GM21526 (cell line): ENCODE results near the gene ZNF484.
"Not testable (repeated sequence)": the region's sequence is repeated elsewhere in the genome, so short reads cannot be mapped to it uniquely, and the experiment has no call there.

Source experiments
- ATAC-seq: cut with Tn5 transposase; IDR thresholded peaks from one replicate; pipeline ENCODE4 v1.9.1; 2021; ENCODE audit warnings: moderate library complexity; ENCODE audit not compliant: unreplicated experiment, low FRiP score

The ZNF484 gene

DNA sequence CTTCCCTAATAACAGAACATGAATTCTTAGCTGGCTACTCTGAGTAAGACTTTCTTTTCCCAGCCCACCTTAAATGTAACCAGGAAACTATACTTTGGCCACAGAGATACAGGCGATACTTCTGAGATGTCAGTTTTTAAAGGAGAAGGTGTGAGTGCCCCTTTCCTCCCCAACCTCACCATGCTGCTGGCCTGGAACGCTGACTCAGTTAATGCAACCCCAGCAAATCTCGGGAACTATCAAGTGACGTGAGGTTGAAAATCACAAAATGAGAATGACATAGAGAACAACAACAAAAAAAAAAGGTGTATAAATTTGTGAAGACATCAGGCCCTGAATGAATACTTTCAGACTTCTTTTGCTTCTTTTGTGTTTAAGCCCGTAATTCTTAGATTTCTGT lies 13.7 kb downstream of the ZNF484 start:
- ATAC-seq = no peak

DNA sequence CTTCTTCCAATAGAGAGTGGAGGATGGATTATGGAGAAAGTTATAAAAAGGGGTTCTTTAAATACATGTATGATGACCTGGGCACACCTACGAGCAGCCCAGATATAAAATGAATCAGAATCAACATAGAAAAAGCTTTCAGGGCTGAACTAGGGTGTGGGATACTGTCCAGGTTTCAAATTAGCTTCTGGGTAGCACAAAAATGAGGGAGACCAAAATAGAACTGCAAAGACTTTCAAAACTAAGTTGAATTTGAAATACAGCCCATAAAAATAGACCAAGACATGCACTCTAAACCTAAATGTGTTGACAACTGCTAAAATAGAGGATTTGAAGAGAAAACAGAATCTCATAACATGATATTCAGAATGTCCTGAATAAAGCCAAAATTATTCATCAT lies 17.0 kb downstream of the ZNF484 start:
- no peak for ATAC-seq

DNA sequence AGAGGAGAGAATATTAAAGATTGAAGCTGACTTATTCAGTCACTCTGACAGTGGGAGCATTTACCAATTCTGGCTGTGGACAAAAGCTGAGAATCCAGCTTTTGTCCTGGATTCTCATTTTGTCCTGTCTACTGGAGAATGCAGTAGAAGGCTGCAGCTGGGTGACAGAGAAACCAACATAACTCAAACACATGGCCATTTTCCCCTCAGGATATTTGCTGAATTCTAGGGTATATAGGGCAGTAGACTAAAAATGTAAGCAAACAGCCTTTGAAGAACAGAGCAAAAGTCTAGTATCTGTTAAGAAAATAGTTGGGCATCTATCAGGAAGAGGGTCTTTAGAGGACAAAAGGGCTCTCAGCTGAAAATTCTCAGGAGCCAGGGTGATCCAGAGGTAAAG lies 20.6 kb downstream of the ZNF484 start:
- ATAC-seq = no peak

DNA sequence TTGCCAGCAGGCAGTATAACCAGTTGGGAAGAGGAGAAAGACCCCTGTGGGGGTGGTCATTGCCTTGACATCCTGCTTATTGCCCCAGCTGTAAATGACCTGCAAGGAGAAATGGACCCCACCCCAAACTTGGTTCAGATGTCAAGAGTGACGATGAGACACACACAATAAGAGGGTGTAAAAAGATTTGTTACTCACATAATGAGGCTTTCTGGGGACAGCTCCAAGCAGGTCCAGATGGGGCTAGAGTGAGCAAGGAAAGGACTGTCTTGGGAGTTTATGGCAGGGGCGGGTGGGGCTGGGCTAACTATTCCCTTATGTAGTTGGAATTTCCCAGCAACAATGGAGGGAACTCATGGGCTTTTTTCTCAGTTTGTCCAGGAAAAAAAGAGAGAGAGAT lies 24.1 kb downstream of the ZNF484 start:
- no peak for ATAC-seq

DNA sequence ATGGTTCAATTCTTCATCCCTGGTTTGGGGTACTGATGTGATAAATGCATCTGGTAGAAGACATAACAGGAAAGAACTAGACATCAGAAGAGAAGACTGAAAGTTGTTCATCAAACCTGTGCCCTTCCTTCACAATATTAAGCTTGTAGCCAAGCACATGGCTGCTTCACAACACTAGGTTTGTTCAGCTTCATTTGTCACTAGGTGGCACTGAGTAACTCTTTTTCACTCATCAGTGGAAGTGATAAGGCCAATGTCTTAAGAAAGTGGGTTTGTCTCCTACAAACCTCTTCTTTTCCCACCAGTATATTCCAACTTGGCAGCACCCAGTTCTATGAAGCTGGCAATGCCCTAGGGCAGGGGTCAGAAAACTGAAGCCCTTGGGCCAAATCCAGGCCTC lies 26.9 kb downstream of the ZNF484 start:
- ATAC-seq = no peak

DNA sequence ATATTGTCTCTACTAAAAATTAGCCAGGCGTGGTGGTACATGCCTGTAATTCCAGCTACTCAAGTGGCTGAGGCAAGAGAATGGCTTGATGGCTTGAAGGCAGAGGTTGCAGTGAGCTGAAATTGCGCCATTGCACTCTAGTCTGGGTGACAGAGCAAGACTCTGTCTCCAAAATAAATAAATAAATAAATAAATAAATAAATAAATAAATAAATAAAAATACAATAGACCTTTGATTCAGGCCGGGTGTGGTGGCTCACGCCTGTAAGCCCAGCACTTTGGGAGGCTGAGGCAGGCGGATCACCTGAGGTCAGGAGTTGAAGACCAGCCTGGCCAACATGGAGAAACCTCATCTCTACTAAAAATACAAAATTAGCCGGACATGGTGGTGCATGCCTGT lies 29.1 kb downstream of the ZNF484 start:
- not testable (repeated sequence) for ATAC-seq

DNA sequence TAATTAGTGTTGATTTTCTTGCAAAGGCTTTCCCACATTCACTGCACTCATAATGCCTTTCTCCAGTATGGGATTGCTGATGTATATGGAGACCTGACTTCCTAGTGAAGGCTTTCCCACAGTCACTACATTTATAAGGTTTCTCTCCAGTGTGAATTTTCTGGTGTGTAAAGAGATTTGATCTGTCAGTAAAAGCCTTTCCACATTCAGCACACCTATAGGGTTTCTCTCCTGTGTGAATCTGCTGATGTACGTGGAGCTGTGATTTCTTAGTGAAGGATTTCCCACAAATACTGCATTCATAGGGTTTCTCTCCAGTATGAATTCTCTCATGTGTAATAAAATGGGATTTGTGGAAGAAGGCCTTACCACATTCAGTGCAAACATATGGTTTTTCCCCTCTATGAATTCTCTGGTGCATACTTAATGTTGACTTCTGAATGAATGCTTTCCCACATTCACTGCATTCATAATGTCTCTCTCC lies 31.1 kb downstream of the ZNF484 start:
- ATAC-seq = no peak

DNA sequence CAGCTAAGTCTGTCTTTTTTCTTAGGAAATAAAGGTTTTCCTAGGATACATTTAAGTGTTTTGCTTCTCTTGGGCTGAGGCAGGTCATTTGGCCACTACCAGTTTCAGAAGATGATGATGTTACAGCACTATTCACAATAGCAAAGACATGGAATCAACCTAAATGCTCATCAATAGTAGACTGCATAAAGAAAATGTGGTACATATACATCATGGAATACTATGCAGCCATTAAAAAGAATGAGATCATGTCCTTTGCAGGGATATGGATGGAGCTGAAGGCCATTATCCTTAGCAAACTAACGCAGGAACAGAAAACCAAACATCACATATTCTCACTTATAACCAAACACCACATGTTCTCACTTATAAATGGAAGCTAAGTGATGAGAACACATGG lies 39.4 kb downstream of the ZNF484 start:
- ATAC-seq = not testable (repeated sequence)

DNA sequence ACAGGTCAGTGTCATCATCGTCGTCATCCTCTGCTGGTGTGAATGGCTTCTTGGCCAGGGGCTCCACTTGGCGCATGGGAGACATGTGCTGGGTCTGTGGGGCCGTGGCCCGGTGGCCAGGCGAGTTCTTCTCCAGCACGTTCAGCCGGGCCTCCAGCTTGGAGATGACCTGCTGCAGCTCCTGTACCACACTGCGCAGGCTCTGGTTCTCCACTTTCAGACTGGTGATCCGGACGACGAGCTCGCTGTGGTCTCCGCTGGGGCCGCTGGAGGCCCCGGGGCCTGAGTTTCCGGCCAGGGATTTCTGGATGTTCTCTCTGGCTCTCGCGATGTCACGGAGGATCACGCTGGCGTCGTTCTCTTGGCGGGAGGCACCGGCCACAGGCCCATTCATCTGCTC lies 40.6 kb downstream of the ZNF484 start:
- no peak for ATAC-seq

DNA sequence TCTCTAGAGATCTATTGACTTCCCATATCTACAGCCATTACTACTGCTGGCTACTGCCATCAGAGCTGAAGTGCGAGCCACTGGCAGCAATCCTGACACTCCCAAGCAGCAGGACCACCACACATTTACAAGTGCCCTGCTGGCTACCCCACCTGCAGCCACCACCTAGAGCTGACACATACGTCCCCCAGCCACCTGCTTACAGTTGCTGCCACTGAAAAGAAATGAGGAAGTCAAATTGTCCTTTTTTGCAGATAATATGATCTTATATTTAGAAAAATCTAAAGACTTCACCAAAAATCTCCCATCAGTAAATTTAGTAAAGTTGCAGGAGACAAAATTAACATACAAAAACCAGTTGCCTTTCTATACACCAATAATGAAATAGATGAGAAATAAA lies 48.4 kb downstream of the ZNF484 start:
- ATAC-seq = no peak

DNA sequence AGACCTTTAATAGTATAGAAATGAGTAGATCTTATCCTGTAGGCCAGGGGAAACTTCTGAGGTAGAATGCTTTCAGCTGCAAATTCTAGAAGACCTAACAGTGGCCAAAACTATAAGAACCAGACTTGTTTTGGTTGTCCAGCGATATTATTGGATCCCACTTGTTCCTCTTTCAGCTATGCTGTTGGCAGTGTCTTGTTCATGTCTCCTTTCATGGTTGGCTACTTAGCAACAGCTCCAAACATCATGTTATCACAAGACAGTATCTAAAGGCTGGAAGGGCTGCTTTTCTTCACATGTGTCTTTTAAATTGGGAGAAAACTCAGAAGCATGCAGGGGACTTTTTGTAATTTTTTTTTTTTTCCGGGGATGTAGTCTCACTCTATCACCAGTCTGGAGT lies 52.8 kb downstream of the ZNF484 start:
- not testable (repeated sequence) for ATAC-seq

DNA sequence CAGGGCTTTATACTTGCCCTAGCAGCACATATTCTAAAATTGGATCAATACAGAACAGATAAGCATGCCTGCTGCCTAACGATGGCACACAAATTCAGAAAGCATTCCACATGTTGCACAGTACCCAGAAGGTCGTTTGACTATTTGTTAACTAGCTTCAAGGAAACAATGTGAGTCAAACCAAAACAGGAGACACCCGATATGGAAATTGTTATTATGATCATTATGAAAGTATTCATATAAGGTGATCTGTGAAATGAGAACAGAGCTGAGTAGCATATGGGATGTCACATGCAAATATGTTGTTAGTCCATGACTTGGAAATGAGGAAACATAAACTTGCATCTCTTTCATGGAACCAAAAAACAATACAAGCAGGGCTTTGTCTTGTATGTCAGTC lies 56.9 kb downstream of the ZNF484 start:
- ATAC-seq = no peak

DNA sequence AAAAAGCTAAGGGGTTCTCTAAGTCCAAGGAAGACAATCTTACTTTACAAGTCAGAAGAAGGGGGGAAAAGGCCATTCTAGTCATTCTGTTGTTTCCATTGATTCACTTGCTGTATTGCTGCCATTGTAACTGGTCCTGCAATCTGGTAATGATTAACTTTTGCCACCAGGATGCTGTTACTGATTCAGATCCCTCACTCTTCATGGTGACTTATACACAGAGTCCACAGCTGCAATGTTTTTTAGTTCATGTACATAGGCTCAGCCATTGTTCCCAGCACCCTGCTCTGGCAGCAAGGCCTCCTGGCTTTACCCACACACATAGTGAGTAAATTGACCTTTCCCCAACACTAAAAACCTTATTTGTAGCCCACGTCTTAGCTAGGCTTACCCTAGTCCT lies 57.9 kb downstream of the ZNF484 start:
- ATAC-seq = not testable (repeated sequence)

DNA sequence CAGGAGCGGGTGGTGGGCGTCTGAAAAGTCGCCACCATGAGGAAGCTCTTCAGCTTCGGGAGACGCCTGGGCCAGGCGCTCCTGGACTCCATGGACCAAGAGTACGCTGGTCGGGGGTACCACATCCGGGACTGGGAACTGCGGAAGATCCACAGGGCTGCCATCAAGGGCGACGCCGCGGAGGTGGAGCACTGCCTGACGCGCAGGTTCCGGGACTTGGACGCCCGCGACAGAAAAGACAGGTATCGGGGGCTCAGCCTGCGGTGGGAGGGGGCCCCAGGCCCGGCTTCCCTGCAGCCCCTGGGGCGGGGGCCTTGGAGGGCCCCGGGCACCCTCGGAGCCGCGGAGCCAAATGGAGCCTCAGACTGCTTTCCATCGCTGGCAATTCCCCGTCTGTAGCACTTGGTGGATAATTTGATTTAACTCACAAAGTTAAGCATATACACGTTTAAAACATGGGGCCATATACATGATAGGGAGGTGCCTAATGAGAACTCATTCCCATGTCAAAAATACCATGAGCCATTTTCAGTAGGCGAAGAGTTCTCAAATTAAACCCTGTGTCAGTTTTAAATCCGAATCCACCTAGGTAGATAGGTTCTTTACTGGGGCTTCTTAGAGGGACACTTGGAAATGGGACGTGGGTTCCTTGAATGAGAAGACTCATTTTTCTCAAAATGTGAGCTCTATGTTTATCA lies 68.1 kb downstream of the ZNF484 start:
- ATAC-seq = not testable (repeated sequence)

DNA sequence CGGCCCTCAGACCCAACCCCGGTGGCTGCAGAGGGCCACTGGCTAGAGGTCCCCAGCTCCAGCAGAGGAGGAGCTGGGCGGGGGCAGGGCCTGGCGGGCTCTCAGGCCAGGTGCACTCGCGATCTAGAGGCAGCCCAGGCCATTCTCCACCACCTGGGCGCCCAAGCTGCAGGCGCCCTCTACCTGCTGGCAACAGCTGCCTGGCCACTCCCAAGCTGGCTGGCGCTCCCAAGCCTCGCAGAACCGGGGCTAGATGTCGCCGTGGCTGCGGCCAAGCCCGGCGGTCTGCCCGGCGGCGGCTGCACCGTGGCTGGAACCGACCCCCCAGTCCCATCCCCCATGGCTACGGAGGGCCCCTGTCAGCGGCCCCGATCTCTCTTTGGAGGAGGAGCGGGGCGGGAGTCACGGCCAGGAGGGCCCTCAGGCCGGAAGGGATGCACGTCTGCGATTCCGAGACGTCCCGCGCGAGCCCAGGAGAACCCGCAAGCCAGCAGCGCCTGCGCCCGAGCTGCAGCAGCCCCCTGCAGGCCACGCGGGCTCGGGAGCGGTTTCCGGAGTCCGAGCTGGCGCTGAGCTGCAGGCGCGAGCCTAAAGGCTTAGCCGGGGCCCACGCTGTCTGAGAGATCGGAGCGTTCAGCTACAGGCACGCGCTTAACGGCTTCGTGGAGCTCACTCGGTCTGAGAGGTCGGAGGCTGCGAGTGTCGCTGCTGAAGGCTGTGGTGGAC lies 68.9 kb downstream of the ZNF484 start:
- no peak for ATAC-seq

DNA sequence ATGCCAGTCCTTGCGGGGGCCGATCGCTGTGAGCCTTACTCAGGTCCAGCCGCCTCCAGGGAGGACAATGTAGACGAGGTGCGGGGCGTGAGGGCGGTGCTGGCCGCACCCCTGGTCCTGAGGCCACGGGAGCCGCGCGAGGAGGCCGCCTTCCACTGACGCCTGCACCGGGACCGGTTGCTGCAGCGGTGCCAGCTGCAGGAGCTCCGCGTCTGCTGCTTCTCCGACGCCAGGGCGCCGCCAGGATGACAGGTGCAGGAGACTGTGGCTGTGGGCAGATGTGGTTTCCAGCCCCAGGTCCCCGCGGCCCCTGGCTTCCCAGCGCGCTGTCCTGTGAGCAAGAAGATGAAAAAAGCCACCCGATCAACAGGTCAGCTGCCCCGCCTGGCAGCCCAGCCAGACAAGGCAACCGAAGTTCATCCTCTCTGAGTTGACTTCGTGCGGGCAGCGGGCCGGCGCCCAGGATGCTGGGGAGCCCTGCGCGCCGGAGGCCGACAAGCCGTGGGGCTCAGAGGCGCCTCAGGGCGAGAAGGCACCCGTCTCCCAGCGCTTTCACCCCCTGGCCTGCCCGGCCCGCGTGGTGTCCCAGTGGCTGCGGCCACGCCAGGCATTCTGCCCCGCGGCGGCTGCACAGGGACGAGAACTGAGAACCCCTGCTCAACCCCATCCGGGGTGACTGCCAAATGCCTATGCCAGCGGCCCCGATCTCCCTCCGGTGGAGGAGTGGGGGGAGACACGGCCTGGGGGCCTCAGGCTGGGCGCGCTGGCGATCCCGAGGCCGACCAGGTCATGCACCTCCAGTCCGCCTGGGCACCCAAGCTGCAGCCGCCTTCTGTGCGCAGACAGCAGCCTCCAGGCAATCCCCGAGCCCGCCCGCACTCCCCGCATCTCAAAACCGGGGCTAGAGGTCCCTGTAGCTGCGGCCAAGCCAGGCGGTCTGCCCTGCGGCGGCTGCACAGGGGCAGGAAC lies 69.8 kb downstream of the ZNF484 start:
- ATAC-seq = no peak

DNA sequence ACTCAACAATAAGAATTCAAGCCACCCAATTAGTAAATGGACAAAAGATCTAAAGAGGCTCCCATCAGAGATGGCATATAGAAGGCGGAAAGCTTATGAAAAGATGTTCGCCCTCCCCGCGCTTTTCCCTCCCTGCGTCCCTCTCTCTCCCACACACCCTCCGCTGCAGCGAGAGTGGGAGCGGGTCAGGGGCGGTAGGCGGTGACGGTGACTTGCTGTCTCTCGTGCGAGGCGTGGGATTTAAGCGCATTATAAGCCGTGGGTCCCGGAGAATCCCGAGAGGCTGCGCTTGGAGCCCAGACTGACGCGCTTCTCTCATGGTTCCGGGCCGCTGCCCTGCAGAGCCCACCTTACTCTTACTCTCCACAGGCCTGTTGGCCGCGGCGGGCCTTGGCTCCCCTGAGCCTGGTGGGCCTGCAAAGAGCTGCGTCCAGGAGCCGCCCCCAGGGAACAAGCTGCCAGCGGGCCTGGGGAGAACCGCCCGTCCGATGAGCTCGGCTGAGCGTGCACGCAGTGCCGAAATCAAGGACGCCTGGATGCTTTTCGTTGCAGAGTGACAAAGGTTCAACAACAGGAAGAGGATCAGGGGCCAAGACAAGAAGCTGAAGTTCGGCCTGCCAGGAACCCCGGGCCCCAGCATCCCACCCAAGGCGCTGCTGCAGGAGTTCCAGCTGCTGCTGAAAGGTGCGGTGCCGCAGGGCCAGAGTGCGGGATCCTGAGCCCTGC lies 70.6 kb downstream of the ZNF484 start:
- ATAC-seq = no peak

DNA sequence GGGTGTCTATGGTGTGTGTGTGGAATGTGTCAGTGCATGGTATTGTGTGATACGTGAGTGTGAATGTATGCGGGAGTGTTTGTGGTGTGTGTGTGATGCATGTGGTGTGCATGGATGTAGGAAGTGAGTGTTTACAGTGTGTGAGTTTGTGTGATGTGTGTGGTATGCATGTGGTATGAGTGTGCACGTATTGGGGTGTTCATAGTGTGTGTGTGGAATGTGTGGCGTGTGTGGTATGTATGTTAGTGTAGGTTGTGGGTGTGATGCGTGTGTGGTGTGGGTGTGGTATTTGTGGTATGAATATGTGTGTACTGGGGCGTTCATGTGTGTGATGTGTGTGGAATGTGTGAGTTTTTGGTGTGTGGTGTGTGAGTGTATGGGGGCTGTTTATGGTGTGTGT lies 73.1 kb downstream of the ZNF484 start:
- ATAC-seq = no peak

DNA sequence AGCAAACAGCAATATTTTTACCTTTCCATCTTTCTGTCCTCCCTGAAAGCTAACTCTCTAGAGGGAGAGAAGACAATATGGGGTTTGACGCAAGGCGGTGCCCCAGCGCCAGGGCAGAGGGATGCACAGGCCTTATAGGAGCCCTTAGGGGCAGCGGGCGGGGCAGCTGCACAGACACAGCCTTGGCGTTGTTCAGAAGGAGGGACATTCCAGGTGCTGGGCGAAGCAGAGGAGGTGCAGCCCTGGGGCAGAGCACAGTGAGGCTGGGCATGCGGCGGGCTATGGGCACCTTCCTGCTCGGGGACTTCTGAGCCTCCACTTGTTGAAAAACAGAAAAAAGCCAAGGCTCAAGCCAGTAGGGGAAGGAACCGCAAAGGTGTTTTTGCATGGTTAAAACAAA lies 79.5 kb downstream of the ZNF484 start:
- no peak for ATAC-seq

DNA sequence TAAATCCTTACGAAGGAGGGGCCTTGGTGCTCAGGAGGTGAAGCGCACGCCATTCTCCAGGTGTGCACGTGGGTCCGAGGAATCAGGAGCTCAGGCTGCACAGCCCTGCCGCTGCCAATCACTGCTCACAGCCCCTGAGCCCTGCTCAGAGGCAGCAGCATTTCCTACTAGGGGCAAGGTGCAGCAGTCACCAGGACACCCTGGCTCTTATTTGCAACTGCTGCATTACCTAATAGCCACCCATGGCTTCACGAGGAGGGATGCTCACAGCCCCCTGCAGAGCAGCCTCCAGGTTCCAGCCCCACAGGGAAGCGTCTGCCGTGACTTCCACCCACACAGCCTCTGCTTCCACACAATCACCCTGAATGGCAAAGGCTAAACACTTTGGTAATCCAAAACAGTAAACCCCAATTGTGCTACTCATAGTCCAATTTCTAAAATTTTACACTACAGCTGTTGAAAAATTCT lies 81.5 kb downstream of the ZNF484 start:
- ATAC-seq = not testable (repeated sequence)
